ENCODE measurements around the gene CFAP100.

The CFAP100 gene

DNA sequence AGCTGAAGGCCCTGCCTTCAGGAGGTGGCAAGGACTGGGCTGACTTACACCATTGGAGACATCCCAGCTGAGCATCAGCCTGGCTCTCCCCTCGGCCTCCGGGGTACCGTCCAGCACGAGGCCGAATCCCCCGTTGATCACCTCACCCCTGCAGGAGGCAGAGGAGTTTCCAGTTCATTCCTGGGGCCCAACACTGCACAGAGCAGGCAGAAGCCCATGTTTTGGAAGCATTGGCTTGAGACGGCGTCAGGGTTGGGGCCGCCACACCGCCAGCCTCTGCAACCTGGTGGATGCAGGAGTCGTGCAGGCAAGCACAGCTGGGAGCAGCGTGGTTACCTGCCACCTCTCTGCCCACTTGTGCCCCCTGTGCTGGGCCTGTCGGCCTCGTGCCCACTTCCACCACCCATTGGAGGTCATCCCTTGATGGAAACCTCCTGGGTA, 88.6 kb downstream of the CFAP100 start:
- Histone ChIP-seq H3K27me3 (ENCODE audit: low read depth, low read length) (no peaks in the 10 kb centered on the region), H3K9me3 (ENCODE audit: insufficient read depth, low read length) (no peaks in the 10 kb centered on the region), H3K27ac (ENCODE audit: low read length) (no peak overlapping the region), H3K79me2 (ENCODE audit: low read length) (no peaks in the 10 kb centered on the region), H3K4me1 (ENCODE audit: low read length) (no peaks in the 10 kb centered on the region), H4K20me1 (ENCODE audit: insufficient read depth, low read length) (no peaks in the 10 kb centered on the region), H2AFZ (ENCODE audit: low read depth, low read length) (no peak overlapping the region), H3K9ac (ENCODE audit: low read length) (no peak overlapping the region), H3K4me3 (ENCODE audit: low read length) (no peak overlapping the region), H3K4me2 (ENCODE audit: low read length) (no peak overlapping the region), H3K36me3 (replicated peaks; ENCODE audit: low read depth, low read length) (no peaks in the 10 kb centered on the region)
- TF ChIP-seq, protein P1, sequence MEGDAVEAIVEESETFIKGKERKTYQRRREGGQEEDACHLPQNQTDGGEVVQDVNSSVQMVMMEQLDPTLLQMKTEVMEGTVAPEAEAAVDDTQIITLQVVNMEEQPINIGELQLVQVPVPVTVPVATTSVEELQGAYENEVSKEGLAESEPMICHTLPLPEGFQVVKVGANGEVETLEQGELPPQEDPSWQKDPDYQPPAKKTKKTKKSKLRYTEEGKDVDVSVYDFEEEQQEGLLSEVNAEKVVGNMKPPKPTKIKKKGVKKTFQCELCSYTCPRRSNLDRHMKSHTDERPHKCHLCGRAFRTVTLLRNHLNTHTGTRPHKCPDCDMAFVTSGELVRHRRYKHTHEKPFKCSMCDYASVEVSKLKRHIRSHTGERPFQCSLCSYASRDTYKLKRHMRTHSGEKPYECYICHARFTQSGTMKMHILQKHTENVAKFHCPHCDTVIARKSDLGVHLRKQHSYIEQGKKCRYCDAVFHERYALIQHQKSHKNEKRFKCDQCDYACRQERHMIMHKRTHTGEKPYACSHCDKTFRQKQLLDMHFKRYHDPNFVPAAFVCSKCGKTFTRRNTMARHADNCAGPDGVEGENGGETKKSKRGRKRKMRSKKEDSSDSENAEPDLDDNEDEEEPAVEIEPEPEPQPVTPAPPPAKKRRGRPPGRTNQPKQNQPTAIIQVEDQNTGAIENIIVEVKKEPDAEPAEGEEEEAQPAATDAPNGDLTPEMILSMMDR (IDR thresholded peaks at IDR 0.05; ENCODE audit: low read depth, low read length) = no peak
- TF ChIP-seq EZH2phosphoT487 (IDR thresholded peaks at IDR 0.05; ENCODE audit: low read depth) = no peak

DNA sequence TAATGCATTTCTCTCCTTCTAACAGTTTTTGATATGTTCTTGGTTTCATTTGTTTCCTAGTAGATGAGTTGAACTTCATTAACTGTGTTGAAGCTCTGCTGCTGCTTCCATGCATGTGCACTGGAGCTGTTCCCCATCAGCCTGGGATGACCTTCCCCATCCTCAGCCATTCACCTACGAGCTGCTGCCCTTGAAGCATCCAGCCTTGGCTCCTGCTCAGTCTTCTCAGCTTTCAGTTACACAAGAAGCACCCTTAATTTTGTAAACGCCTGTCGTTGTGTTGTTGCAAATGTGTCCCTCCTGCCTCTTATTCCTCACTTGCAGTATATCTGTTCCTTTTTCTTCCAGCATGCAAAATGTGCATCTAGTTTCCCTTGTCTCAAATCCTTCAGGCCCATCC, 89.4 kb downstream of the CFAP100 start:
- H4K20me1 ChIP-seq (ENCODE audit: insufficient read depth, low read length) = no peaks in the 10 kb centered on the region
- H3K4me1 ChIP-seq (ENCODE audit: low read length) = no peaks in the 10 kb centered on the region
- no peak overlapping the region for H3K9ac ChIP-seq (ENCODE audit: low read length)
- no peaks in the 10 kb centered on the region for H3K9me3 ChIP-seq (ENCODE audit: insufficient read depth, low read length)
- H3K27ac ChIP-seq (ENCODE audit: low read length) = no peak overlapping the region
- no peaks in the 10 kb centered on the region for H3K36me3 ChIP-seq (replicated peaks; ENCODE audit: low read depth, low read length)
- H3K27me3 ChIP-seq (ENCODE audit: low read depth, low read length) = no peaks in the 10 kb centered on the region
- H3K4me3 ChIP-seq (ENCODE audit: low read length) = no peak overlapping the region
- no peak for TF ChIP-seq EZH2phosphoT487 (IDR thresholded peaks at IDR 0.05; ENCODE audit: low read depth)
- TF ChIP-seq, protein P1 (IDR thresholded peaks at IDR 0.05; ENCODE audit: low read depth, low read length) = no peak
- no peaks in the 10 kb centered on the region for H3K79me2 ChIP-seq (ENCODE audit: low read length)
- H2AFZ ChIP-seq (ENCODE audit: low read depth, low read length) = no peak overlapping the region
- H3K4me2 ChIP-seq (ENCODE audit: low read length) = no peak overlapping the region

DNA sequence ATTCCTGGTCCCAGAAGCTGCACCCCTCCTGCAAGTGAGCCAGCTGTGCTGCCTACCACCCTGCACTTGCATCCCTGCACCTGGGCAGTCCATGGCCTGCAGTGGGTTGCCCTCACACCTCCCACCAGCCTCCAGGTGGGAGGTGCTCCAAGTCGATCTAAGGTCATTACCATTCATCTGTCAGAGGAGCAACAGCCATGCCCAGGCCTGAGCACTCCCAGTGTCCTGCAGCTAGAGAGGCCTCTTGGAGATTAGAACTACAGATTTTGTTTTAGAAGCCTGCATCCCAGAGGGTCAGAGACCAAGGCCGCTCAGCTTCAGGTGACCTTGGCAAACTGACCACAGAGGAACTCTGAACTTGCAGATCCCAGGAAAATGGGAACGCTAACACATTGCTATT, 90.0 kb downstream of the CFAP100 start:
- Histone ChIP-seq H3K9me3 (ENCODE audit: insufficient read depth, low read length) (no peaks in the 10 kb centered on the region), H3K4me2 (ENCODE audit: low read length) (no peak overlapping the region), H3K4me3 (ENCODE audit: low read length) (no peak overlapping the region), H3K27ac (ENCODE audit: low read length) (no peak overlapping the region), H3K36me3 (replicated peaks; ENCODE audit: low read depth, low read length) (no peaks in the 10 kb centered on the region), H3K9ac (ENCODE audit: low read length) (no peak overlapping the region), H4K20me1 (ENCODE audit: insufficient read depth, low read length) (no peaks in the 10 kb centered on the region), H3K79me2 (ENCODE audit: low read length) (no peaks in the 10 kb centered on the region), H3K4me1 (ENCODE audit: low read length) (no peaks in the 10 kb centered on the region), H2AFZ (ENCODE audit: low read depth, low read length) (no peak overlapping the region), H3K27me3 (ENCODE audit: low read depth, low read length) (no peaks in the 10 kb centered on the region)
- no peak for TF ChIP-seq EZH2phosphoT487 (IDR thresholded peaks at IDR 0.05; ENCODE audit: low read depth)
- TF ChIP-seq, protein P1 (IDR thresholded peaks at IDR 0.05; ENCODE audit: low read depth, low read length) = no peak

DNA sequence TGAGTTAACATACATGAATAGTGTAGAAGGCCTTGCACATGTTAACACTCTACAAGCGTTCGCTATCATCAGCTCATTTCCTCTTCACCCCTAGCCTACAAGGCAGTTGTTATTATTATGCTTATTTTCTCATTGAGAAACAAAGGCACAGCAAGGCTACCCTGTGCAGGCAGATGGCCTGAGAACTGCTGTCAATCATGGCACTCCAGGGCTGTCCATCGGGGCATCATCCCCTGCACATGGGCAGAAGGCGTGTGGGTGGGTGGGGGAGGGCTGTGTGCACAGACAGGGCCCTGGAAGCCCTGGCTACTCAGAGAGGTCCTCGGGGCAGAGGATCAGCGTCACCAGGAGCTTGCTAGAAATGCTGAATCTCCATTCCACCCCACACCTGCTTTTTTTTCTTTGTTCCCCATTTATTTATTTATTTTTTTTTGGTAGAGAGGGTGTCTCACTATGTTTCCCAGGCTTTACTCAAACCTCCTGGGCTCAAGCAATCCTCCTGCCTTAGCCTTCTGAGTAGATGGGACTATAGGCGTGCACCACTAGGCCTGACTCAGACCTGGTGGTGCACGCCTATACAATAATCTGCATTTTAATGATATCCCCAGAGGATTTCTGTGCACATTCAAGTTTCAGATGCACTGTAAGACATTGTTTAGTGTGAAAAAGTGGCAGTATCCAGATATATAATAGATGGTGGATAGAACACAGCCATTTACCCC, 90.6 kb downstream of the CFAP100 start:
- Histone ChIP-seq H3K4me2 (ENCODE audit: low read length) (no peak overlapping the region), H2AFZ (ENCODE audit: low read depth, low read length) (no peak overlapping the region)
- TF ChIP-seq, protein P1 (IDR thresholded peaks at IDR 0.05; ENCODE audit: low read depth, low read length) = no peak
- no peak for TF ChIP-seq EZH2phosphoT487 (IDR thresholded peaks at IDR 0.05; ENCODE audit: low read depth)

More for the DNA sequence above, 90.6 kb downstream of the CFAP100 start:
- Histone ChIP-seq H3K9ac (ENCODE audit: low read length) (no peak overlapping the region), H3K36me3 (replicated peaks; ENCODE audit: low read depth, low read length) (no peaks in the 10 kb centered on the region), H3K27ac (ENCODE audit: low read length) (no peak overlapping the region), H3K9me3 (ENCODE audit: insufficient read depth, low read length) (no peaks in the 10 kb centered on the region), H3K79me2 (ENCODE audit: low read length) (no peaks in the 10 kb centered on the region), H3K4me3 (ENCODE audit: low read length) (no peak overlapping the region), H3K4me1 (ENCODE audit: low read length) (no peaks in the 10 kb centered on the region), H4K20me1 (ENCODE audit: insufficient read depth, low read length) (no peaks in the 10 kb centered on the region), H3K27me3 (ENCODE audit: low read depth, low read length) (no peaks in the 10 kb centered on the region)
